CD4-positive, alpha-beta T cell treated with Interleukin-1 beta for 1 hour (primary cell): Measurements from ENCODE around the gene NAP1L1.
"Not testable (repeated sequence)": the region's sequence is repeated elsewhere in the genome, so short reads cannot be mapped to it uniquely, and the experiment has no call there.

Experiments used
- DNase-seq, 2 donors: peaks; one replicate each; pipeline ENCODE4 v3.0.0-alpha.2; 2020 to 2022

The NAP1L1 gene

GRCh38 chr12:76020281-76020680 lies 64.2 kb downstream of the NAP1L1 start:
- peak; percentile 76 to 79 for DNase-seq

GRCh38 chr12:76018672-76019071 lies 65.8 kb downstream of the NAP1L1 start:
- DNase-seq = no peak

- DNase-seq = no peak
Observed at GRCh38 chr12:76018111-76018510, 66.4 kb downstream of the NAP1L1 start.

GRCh38 chr12:76014007-76014406 lies 70.5 kb downstream of the NAP1L1 start:
- no peak for DNase-seq

GRCh38 chr12:76013603-76014002 lies 70.9 kb downstream of the NAP1L1 start:
- DNase-seq = no peak

- no peak for DNase-seq
Observed at GRCh38 chr12:76012644-76013043, 71.8 kb downstream of the NAP1L1 start.

GRCh38 chr12:76010732-76011458 lies 73.6 kb downstream of the NAP1L1 start:
- DNase-seq = no peak

- DNase-seq = no peak
Observed at GRCh38 chr12:76008428-76008827, 76.1 kb downstream of the NAP1L1 start.

GRCh38 chr12:76007640-76008039 lies 76.8 kb downstream of the NAP1L1 start:
- DNase-seq = no peak

GRCh38 chr12:76006028-76006925 lies 78.2 kb downstream of the NAP1L1 start:
- DNase-seq = no peak

- no peak for DNase-seq
Observed at GRCh38 chr12:76003355-76003638, 81.2 kb downstream of the NAP1L1 start.

GRCh38 chr12:76002598-76003354 lies 81.7 kb downstream of the NAP1L1 start:
- DNase-seq = no peak

GRCh38 chr12:75998292-75999063 lies 86.0 kb downstream of the NAP1L1 start:
- DNase-seq = no peak

GRCh38 chr12:75997658-75998057 lies 86.8 kb downstream of the NAP1L1 start:
- DNase-seq = no peak

GRCh38 chr12:75996861-75997447 lies 87.5 kb downstream of the NAP1L1 start:
- no peak for DNase-seq

GRCh38 chr12:75995691-75996090 lies 88.8 kb downstream of the NAP1L1 start:
- no peak for DNase-seq

GRCh38 chr12:75994069-75994740 lies 90.3 kb downstream of the NAP1L1 start:
- no peak for DNase-seq

- DNase-seq = no peak
Observed at GRCh38 chr12:75991753-75992152, 92.7 kb downstream of the NAP1L1 start.

- no peak for DNase-seq
Observed at GRCh38 chr12:75990189-75990912, 94.1 kb downstream of the NAP1L1 start.

GRCh38 chr12:75987709-75988108 lies 96.8 kb downstream of the NAP1L1 start:
- DNase-seq = not testable (repeated sequence)
